Measurements from ENCODE around the gene LMF1.

DNA sequence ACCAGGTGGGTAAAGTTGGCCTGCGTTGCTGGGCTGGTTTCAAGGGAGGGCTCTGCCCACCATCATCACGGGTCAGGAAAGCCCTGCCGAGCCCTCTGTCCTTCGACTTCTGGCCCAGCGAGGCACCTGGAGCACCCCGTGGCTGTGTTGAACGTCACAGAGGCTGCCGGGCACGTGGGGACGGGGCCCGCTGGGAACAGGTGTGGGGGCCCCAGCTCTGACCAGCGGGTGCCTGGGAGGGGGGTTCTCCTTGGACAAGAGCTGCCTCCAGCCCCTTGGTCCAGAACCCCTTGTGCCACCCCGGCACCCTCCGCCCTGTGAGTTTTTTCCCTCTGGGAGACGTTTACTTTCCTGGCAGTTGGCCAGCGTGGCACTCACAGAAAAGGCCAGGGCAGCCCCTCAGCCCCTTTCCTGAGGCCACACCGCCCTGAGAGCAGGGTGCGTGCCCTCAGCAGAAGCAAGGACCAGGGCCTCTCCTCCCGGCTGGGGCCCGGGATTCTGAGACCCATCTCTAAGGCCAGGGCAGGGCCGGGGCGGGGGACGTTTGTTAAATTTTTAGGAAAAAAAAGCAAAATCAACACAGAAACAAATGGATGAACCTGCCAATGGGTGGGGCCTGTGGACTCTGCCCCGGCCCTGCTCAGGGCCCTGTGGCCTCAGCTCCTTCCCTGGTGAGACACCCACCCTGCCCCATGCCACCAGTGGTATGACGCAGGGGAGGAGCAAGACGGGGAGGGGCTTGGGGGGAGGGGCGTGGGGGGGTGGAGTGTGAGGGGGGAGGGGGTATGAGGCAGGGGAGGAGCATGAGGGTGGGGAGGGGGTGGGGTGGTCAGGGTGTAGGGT, 139.0 kb downstream of the LMF1 start:
- no peak for TF ChIP-seq EZH2 (IDR thresholded peaks at IDR 0.05; ENCODE audit: borderline replicate concordance, low read length)
- TF ChIP-seq, protein P1, sequence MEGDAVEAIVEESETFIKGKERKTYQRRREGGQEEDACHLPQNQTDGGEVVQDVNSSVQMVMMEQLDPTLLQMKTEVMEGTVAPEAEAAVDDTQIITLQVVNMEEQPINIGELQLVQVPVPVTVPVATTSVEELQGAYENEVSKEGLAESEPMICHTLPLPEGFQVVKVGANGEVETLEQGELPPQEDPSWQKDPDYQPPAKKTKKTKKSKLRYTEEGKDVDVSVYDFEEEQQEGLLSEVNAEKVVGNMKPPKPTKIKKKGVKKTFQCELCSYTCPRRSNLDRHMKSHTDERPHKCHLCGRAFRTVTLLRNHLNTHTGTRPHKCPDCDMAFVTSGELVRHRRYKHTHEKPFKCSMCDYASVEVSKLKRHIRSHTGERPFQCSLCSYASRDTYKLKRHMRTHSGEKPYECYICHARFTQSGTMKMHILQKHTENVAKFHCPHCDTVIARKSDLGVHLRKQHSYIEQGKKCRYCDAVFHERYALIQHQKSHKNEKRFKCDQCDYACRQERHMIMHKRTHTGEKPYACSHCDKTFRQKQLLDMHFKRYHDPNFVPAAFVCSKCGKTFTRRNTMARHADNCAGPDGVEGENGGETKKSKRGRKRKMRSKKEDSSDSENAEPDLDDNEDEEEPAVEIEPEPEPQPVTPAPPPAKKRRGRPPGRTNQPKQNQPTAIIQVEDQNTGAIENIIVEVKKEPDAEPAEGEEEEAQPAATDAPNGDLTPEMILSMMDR (conservative IDR thresholded peaks at IDR 0.05 in 1 of 2, IDR thresholded peaks at IDR 0.05 in 1 of 2; ENCODE audit: extremely low read depth in 1 of 2, insufficient read depth in 1 of 2, low read depth in 1 of 2, low read length in 2 of 2): no peak

Measured in mammary epithelial cell (primary cell).